ENCODE measurements around the gene GCC1.
"Not testable (repeated sequence)": the region's sequence is repeated elsewhere in the genome, so short reads cannot be mapped to it uniquely, and the experiment has no call there.

Gene GCC1

GRCh38 chr7:127588697-127589482 is 3.5 kb upstream of the GCC1 start:
- DNase-seq, result peak; percentile 34

DNA sequence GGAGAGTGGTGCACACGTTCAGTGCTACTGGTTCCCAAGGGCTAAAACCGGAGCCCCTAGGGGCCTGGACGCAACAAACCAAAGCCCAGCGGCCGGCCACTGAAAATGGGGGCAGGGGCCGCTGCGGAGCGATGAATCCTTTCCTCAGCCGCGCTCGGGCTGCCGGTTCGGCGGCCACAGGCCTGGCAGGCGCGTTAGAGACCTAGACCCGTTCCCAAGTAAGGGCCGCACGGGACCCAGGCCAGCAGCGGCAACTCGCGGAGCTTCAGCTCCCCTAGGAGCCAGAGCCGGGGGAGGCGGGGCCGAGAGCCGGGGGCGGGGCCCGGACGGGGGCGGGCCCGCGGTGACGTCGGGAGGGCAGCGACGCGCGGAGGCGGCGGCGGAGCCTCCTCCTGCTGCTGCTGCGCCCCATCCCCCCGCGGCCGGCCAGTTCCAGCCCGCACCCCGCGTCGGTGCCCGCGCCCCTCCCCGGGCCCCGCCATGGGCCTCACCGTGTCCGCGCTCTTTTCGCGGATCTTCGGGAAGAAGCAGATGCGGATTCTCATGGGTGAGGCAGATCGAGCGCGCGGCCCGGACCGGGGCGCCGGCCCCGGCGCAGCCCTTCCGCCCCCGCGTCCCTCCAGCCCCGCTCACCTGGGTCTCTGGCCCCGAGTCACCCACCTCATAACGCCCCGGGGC is 2.8 kb upstream of the GCC1 start, which contains the start of gene ARF5:
TSS of gene ARF5 (plus strand) at position 393 of the 678 bp plus-strand sequence. CDS start at position 481, 88 bp downstream.
- DNase-seq, result peak; percentile 90

- DNase-seq, result no peak
Observed at GRCh38 chr7:127587663-127588018, 2.2 kb upstream of the GCC1 start.

DNA sequence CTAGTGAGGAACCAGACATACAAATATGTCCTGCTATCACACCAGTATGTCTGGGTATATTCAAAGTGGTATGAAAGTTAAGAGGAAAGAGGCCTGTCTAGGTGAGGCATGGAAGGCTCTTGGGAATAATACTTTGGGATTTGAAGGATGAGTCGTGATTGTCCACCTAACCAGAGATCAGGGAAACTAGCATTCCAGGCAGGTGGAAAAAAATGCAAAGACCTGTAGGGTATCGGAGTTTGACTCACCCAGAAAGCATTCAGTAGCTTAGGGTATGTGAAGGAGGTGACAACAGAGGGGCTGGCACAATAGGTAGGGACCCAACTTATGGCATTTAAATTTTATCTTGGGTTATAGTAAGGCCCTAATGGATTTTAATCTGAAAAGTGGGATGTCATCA is 950 bp upstream of the GCC1 start:
- no peak for DNase-seq

DNA sequence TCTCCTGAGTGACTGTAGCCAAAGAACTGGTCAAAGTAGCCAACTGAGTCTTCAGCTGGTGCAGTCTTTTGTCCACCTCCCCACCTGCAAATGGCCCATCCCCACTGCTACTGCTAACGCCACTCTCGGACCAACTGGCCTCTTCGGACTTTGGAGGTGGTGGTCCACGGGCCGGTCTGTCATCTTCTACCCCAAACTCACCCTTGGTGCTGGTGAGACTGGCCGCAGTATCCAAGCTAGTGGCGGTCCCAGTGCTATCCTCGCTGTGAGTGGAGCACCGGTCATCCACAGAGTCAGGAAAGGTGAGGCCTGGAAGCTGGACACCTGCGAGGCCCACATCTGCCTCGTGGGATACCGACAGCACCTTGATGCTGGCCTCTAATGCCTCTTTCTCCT is 750 bp downstream of the GCC1 start:
- DNase-seq, result no peak

- DNase-seq, result no peak
Observed at GRCh38 chr7:127582361-127582760, 3.0 kb downstream of the GCC1 start.

DNA sequence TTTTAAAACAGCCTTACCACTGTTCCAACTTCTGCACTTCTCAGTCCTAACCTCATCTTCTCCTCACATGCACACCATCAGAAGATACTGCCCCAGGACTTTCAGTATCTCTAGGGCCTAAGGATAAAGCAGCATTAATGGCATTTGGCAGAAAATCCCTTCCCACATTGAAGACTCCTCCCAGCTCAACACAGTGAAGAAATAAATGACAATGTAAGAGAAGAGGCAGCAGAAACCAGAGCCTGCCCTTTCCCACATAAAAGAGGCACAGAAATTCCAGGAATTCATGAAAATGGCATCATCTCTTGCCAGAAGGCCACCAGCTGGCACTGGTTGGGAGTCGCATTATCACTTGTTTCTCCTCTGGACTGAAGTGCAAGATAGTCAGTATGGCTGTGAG is 3.7 kb downstream of the GCC1 start:
- DNase-seq, result no peak

DNA sequence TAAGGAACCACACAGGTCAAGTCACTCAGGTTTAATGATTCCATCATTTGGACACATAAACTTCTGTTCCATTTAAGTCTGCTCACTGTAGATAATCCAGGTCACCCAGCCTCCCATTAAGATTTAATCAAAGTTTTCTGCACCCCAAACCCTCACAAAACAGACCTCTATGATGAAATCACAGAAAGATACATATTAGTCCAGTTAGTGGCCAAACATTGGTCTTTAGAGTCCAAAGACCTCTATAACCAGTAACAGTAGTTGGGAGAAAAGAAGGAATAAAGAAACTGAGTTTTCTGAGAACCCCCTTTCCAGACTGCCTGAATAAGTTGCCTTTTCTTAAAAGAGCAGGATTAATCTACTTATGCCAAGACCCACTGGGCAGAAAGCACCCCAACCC is 4.8 kb downstream of the GCC1 start:
- DNase-seq, result no peak

DNA sequence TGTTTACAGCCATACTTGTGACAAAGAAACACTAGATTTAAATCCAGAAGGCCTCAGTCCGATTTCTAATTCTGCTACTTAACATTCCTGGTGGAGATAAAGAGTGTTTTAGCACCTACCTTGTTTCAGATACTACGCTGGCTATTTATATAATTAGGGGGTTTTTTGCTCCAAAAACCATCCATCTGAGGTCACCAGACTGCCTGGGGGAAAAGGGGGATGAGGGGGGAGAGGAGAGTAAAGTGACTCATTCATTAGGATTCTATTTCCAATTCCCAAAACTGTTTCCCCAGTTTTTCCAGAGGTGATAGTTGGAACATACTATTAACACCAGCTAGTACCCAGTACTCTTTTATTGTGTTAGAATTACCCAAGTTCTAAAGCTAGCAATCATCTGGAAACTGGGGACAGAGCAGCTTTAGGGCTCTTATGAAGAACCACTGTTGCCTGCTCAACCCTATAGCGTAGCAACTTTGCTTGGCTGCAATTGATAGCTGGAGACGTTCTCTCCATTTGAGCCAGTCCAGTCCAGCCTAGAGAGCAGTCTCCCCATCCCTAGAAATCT is 6.6 kb downstream of the GCC1 start:
- DNase-seq, result no peak

DNA sequence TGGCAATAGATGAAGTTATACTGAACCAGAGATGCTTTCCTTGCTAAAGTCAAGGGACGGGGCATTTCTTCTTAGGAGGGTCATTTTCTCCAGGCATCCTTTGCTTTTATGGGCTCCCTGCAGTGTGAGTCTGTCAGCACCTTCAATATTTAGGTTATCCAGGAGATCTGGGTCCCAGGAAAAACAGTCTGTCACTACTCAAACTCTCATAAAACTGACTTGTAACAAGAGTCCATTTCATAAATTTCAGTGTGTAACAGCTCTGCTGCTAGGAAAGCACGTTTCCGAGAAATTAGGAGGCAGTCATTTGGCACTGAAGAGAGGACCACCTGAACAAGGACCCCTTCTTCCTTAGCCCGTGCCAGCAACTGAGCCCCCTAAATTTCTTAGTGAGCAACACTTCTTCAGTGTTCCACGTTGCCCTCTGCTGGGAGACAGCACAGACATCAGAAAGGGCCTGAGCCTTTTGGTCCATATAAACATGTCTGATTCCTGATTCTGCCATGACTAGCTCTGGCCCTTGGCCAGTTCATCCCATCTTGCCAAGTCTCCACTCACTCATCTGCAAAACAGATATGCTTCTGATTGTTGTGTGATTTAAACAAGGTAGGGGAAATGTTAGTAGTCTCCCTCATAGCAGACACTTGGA is 7.2 kb downstream of the GCC1 start:
- DNase-seq, result no peak

DNA sequence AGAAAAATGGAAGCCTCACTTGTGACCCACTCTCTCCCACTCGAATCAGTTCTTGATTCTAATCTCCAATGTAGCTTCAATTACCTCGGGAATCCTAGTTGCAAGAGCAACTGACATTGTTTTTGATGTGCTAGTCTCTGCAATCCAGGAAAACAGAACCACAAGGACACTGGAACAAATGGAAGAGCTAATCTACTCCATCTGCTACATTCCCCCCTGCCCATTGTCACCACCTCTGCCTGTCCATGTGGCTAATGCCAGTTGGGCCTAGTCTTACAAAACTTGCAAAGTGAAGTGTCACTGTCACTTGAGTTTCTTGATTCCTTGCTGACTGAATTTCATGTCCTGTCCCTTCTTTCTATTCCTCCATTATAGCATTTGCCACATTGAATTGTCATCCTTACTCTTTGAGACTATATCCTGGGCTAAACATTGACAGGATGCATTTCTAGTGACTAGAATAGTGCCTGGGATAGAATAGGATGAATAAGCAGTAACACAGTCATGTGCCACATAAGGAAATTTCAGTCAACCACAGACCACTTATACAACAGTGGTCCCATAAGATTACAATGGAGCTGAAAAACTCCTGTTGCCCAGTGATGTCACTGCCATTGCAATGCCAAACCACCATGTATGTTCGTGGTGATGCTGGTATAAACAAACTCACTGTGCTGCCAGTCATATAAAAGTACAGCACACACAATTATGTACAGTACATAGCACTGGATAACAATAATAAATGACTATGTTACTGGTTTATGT is 13.5 kb downstream of the GCC1 start:
- no peak for DNase-seq

DNA sequence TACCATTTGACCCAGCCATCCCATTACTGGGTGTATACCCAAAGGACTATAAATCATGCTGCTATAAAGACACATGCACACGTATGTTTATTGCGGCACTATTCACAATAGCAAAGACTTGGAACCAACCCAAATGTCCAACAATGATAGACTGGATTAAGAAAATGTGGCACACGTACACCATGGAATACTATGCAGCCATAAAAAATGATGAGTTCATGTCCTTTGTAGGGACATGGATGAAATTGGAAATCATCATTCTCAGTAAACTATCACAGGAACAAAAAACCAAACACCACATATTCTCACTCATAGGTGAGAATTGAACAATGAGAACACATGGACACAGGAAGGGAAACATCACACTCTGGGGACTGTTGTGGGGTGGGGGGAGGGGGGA is 17.4 kb downstream of the GCC1 start:
- not testable (repeated sequence) for DNase-seq

GRCh38 chr7:127566242-127566641 is 19.2 kb downstream of the GCC1 start:
- no peak for DNase-seq

DNA sequence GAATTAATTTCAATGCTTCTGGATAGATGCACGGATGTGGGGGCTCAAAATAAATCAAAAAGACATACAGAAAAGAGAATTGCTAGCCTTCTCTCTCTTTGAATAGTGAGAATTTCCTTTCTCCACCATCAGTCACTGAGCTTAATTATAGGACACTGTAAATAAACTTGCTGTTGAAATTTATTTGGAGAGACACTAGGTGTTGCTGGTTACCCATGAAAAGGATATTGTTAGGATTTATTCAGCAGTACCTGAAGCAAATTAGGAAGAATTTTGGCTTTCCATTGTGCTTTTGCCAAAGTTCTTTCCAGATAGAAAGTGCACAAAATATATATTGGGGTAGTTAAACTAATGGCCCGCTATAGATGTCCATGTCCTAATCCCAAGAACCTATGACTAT is 27.6 kb downstream of the GCC1 start:
- DNase-seq, result no peak

GRCh38 chr7:127556404-127556803 is 29.0 kb downstream of the GCC1 start:
- no peak for DNase-seq

DNA sequence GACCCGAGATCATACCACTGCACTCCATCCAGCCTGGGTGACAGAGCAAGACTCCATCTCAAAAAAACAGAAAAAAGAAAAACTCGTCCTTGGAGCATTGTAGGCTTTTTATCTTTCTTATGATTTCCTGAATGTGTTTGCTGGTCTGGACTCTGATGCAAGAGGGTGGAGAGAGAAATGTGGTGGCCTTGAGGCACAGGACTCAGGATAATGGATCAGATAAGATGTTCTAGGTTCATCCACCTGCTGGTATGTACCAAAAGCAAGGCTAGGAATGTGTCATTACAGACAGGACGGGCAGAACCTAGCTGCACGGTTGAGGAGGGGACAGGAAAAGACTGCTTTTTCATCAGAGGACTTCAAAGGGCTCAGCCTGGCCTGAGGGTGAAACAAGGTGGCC is 33.5 kb downstream of the GCC1 start:
- DNase-seq, result no peak

- DNase-seq, result no peak
Observed at GRCh38 chr7:127550247-127550646, 35.1 kb downstream of the GCC1 start.

- no peak for DNase-seq
Observed at GRCh38 chr7:127546313-127546712, 39.1 kb downstream of the GCC1 start.

GRCh38 chr7:127541548-127541947 is 43.8 kb downstream of the GCC1 start:
- DNase-seq, result no peak

DNA sequence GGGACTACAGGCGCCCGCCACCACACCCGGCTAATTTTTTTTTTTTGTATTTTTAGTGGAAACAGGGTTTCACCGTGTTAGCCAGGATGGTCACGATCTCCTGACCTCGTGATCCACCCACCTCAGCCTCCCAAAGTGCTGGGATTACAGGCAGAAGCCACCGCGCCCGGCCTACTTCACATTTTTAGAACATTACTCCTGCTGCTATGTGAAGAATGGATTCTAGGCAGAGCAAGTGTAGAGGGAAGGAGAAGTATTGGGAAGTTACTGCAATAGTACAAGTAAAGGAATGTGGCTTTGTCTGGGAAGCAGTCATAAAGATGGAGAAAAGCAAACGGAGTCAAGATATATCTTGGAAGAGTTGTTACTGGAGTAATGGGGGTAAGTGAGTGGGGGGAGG is 44.9 kb downstream of the GCC1 start:
- DNase-seq, result not testable (repeated sequence)

DNA sequence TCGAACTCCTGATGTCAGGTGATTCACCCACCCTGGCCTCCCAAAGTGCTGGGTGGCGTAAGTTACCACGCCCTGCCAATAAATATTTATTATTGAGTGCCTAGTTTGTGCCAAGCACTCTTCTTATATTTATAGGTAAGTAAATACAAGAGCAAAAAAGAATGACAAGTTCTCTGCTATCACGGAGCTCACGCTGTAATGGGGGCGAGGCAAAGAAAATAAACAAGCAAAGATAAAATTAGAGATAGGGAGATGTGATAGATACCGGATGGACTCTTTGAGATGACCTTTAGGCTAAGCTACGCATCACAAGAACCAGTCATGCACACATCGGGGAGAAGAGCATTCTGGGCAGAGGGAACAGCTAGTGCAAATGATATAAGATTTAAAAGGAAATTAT is 46.3 kb downstream of the GCC1 start:
- DNase-seq, result no peak

- no peak for DNase-seq
Observed at GRCh38 chr7:127536741-127537140, 48.7 kb downstream of the GCC1 start.

DNA sequence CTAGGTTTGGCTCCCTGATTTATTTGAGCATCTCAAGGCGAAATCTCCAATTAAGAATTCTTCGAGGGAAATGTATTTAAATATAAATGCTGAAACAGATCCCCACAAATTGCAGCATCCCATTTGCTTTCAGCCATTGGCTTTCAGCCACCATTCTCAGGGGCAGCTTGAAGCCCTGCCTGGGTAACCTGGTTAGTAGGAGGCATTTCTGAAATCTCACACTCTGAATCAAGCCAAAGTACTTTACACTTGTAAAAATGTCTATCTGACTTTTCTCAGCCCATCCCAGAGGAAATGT is 49.1 kb downstream of the GCC1 start:
- no peak for DNase-seq
